Neural cell (in vitro differentiated cells): Measurements from ENCODE around the gene PROM2. TPM values are rescaled to one million over a fixed set of nuclear protein-coding genes. Genes with fewer than 3 reads are reported as not detected.

Experiments
- H2AFZ ChIP-seq: fragments of 200-600, 300-800 bp; sonication (generic), shearing (Covaris generic); 2 replicates; pipeline ENCODE4 v1.6.0; 2014; ENCODE audit warnings: low read depth, mild to moderate bottlenecking, antibody characterized with exemption, low read length, moderate library complexity
- H3F3A ChIP-seq: fragments of 200-600 bp; shearing (Covaris generic); 2 replicates; pipeline ENCODE4 v1.6.1; 2016; ENCODE audit warnings: mild to moderate bottlenecking, moderate library complexity, mixed read lengths, antibody characterized with exemption, low read length; ENCODE audit not compliant: insufficient read depth, poor library complexity, severe bottlenecking
- H3K27ac ChIP-seq: fragments of 200-600, 300-800 bp; sonication (generic), shearing (Covaris generic); 2 replicates; pipeline ENCODE4 v1.5.1; 2014; ENCODE audit warnings: mild to moderate bottlenecking, low read length, moderate library complexity
- H3K27me3 ChIP-seq: fragments of 300-800, 200-600 bp; sonication (generic), shearing (Covaris generic); 2 replicates; pipeline ENCODE4 v1.6.0; 2014; ENCODE audit warnings: mild to moderate bottlenecking, low read depth, low read length, moderate library complexity; ENCODE audit not compliant: insufficient read depth
- H3K36me3 ChIP-seq: fragments of 300-800, 200-600 bp; sonication (generic), shearing (Covaris generic); 2 replicates; pipeline ENCODE4 v1.5.1; 2014; ENCODE audit warnings: mild to moderate bottlenecking, antibody characterized with exemption, low read length, moderate library complexity; ENCODE audit not compliant: insufficient read depth
- H3K4me2 ChIP-seq: fragments of 300-800, 200-600 bp; sonication (generic), shearing (Covaris generic); 2 replicates; pipeline ENCODE4 v1.6.0; 2014; ENCODE audit warnings: mild to moderate bottlenecking, low read length
- H3K4me3 ChIP-seq: fragments of 300-800, 200-600 bp; sonication (generic), shearing (Covaris generic); 2 replicates; pipeline ENCODE4 v1.5.1; 2014; ENCODE audit warnings: mild to moderate bottlenecking, low read length, moderate library complexity
- H3K79me2 ChIP-seq: fragments of 200-600 bp; shearing (Covaris generic); replicated peaks from 2 replicates; pipeline ENCODE4 v1.6.0; 2014; ENCODE audit warnings: mild to moderate bottlenecking, low read length, moderate library complexity; ENCODE audit not compliant: insufficient read depth
- H3K9ac ChIP-seq: fragments of 300-800, 200-600 bp; sonication (generic), shearing (Covaris generic); 2 replicates; pipeline ENCODE4 v1.6.1; 2016; ENCODE audit warnings: mild to moderate bottlenecking, low read length, mixed read lengths
- H3K9me2 ChIP-seq: fragments of 200-600 bp; shearing (Covaris generic); 2 replicates; pipeline ENCODE4 v1.6.1; 2016; ENCODE audit warnings: mild to moderate bottlenecking, low read length, mixed read lengths; ENCODE audit not compliant: insufficient read depth
- H3K9me3 ChIP-seq: fragments of 200-600, 300-800 bp; sonication (generic), shearing (Covaris generic); 2 replicates; pipeline ENCODE4 v1.6.1; 2016; ENCODE audit warnings: mild to moderate bottlenecking, mixed run types, low read length, moderate library complexity, mixed read lengths
- H4K20me1 ChIP-seq: fragments of 200-600 bp; shearing (Covaris generic); 2 replicates; pipeline ENCODE4 v1.6.1; 2016; ENCODE audit warnings: mild to moderate bottlenecking, mixed run types; ENCODE audit not compliant: insufficient read depth
- EP300 ChIP-seq: fragments of 450-650 bp; conservative IDR thresholded peaks from 2 replicates; pipeline ENCODE4 v1.6.1; 2014; ENCODE audit warnings: antibody characterized with exemption, mild to moderate bottlenecking, moderate library complexity; ENCODE audit not compliant: poor library complexity, severe bottlenecking
- EZH2 ChIP-seq: fragments of 200-600, 300-800 bp; shearing (Covaris generic), sonication (generic); IDR thresholded peaks from 2 replicates; pipeline ENCODE4 v1.6.1; 2014; ENCODE audit warnings: antibody characterized with exemption, low read length, borderline replicate concordance, mild to moderate bottlenecking; ENCODE audit not compliant: insufficient read depth, poor library complexity, severe bottlenecking
- MXI1 ChIP-seq: fragments of 450-650 bp; conservative IDR thresholded peaks from 2 replicates; pipeline ENCODE4 v1.6.1; 2014; ENCODE audit warnings: antibody characterized with exemption, mild to moderate bottlenecking; ENCODE audit not compliant: poor library complexity, severe bottlenecking
- POLR2AphosphoS5 ChIP-seq: IDR thresholded peaks from 2 replicates; pipeline ENCODE4 v1.6.1; 2012
- RAD21 ChIP-seq: fragments of 450-650 bp; conservative IDR thresholded peaks from 2 replicates; pipeline ENCODE4 v1.6.1; 2014; ENCODE audit warnings: antibody characterized with exemption, mild to moderate bottlenecking, moderate library complexity
- SMC3 ChIP-seq: fragments of 450-650 bp; conservative IDR thresholded peaks from 2 replicates; pipeline ENCODE4 v1.6.1; 2014; ENCODE audit warnings: antibody characterized with exemption, mild to moderate bottlenecking, moderate library complexity; ENCODE audit not compliant: poor library complexity
- TAF1 ChIP-seq: IDR thresholded peaks from 2 replicates; pipeline ENCODE4 v1.6.1; 2012; ENCODE audit warnings: low read depth
- polyA plus RNA-seq: library from polyadenylated mRNA; depleted of rRNA; stranded (reverse); fragments of >200 nt; gene quantifications from 2 replicates; pipeline ENCODE4 v1.2.3, GENCODE V29; 2014
- TF ChIP-seq, protein P1 (sequence below): fragments of 450-650 bp; IDR thresholded peaks from 2 replicates; pipeline ENCODE4 v1.5.1; 2014; ENCODE audit warnings: antibody characterized with exemption, mild to moderate bottlenecking, moderate library complexity; ENCODE audit not compliant: poor library complexity, severe bottlenecking
- TF ChIP-seq, protein P2 (sequence below): IDR thresholded peaks from 2 replicates; pipeline ENCODE4 v1.6.1; 2012; ENCODE audit warnings: borderline replicate concordance

Gene PROM2
- polyA plus RNA-seq, 1 donor from 2014 or later = 2.2 TPM

DNA sequence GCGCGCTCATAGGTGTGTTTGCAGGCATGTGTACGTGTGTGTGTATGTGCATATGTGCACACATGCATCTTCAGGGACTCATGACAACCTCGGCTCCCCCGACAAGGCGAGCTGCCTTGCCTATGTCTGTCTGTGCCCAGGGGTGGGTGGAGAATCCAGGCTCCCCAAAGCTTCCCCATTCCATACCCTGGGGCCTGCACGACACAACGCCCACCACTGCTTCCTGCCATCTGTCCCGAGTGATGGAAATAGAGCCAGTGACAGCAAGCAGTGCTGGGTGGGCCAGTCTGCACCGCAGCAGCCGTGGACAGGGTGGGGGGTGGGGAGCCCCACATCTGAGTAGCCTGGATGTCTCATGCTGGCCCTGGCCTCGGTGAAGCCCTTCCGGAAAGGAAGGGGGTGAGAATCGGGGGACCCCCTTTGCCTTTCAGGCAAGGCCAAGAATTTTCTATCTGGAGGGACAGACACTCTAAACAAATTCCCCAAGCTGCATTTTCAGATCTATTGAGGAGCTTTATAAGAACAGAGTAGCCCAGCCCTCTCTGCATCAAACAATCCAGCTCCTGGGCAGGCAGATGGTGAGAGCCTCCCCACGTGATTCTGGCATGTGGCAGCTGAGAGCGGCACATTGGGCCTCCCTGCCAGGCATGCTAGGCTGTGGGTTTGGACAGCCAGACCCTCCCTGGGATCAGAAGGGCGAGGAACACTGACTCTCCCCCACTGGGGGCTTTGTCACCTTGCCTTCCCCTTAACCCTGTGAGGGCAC is 27.8 kb downstream of the PROM2 start:
- Histone ChIP-seq H3K9me2 (no peaks in the 10 kb centered on the region), H3K27me3 (no peaks in the 10 kb centered on the region), H3F3A (no peaks in the 10 kb centered on the region), H3K79me2 (no peaks in the 10 kb centered on the region), H3K4me2 (no peak overlapping the region), H2AFZ (no peak overlapping the region), H3K4me3 (no peak overlapping the region), H3K9me3 (peaks cover 7% of the 10 kb centered on the region), H3K27ac (no peak overlapping the region), H4K20me1 (no peaks in the 10 kb centered on the region), H3K36me3 (no peaks in the 10 kb centered on the region), H3K9ac (no peak overlapping the region)
- TF ChIP-seq EZH2 (no peak), MXI1 (no peak), RAD21 (no peak), EP300 (no peak), SMC3 (no peak), POLR2AphosphoS5 (no peak), TAF1 (no peak)
- TF ChIP-seq, protein P1, sequence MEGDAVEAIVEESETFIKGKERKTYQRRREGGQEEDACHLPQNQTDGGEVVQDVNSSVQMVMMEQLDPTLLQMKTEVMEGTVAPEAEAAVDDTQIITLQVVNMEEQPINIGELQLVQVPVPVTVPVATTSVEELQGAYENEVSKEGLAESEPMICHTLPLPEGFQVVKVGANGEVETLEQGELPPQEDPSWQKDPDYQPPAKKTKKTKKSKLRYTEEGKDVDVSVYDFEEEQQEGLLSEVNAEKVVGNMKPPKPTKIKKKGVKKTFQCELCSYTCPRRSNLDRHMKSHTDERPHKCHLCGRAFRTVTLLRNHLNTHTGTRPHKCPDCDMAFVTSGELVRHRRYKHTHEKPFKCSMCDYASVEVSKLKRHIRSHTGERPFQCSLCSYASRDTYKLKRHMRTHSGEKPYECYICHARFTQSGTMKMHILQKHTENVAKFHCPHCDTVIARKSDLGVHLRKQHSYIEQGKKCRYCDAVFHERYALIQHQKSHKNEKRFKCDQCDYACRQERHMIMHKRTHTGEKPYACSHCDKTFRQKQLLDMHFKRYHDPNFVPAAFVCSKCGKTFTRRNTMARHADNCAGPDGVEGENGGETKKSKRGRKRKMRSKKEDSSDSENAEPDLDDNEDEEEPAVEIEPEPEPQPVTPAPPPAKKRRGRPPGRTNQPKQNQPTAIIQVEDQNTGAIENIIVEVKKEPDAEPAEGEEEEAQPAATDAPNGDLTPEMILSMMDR = no peak
- TF ChIP-seq, protein P2, sequence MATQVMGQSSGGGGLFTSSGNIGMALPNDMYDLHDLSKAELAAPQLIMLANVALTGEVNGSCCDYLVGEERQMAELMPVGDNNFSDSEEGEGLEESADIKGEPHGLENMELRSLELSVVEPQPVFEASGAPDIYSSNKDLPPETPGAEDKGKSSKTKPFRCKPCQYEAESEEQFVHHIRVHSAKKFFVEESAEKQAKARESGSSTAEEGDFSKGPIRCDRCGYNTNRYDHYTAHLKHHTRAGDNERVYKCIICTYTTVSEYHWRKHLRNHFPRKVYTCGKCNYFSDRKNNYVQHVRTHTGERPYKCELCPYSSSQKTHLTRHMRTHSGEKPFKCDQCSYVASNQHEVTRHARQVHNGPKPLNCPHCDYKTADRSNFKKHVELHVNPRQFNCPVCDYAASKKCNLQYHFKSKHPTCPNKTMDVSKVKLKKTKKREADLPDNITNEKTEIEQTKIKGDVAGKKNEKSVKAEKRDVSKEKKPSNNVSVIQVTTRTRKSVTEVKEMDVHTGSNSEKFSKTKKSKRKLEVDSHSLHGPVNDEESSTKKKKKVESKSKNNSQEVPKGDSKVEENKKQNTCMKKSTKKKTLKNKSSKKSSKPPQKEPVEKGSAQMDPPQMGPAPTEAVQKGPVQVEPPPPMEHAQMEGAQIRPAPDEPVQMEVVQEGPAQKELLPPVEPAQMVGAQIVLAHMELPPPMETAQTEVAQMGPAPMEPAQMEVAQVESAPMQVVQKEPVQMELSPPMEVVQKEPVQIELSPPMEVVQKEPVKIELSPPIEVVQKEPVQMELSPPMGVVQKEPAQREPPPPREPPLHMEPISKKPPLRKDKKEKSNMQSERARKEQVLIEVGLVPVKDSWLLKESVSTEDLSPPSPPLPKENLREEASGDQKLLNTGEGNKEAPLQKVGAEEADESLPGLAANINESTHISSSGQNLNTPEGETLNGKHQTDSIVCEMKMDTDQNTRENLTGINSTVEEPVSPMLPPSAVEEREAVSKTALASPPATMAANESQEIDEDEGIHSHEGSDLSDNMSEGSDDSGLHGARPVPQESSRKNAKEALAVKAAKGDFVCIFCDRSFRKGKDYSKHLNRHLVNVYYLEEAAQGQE = no peak

DNA sequence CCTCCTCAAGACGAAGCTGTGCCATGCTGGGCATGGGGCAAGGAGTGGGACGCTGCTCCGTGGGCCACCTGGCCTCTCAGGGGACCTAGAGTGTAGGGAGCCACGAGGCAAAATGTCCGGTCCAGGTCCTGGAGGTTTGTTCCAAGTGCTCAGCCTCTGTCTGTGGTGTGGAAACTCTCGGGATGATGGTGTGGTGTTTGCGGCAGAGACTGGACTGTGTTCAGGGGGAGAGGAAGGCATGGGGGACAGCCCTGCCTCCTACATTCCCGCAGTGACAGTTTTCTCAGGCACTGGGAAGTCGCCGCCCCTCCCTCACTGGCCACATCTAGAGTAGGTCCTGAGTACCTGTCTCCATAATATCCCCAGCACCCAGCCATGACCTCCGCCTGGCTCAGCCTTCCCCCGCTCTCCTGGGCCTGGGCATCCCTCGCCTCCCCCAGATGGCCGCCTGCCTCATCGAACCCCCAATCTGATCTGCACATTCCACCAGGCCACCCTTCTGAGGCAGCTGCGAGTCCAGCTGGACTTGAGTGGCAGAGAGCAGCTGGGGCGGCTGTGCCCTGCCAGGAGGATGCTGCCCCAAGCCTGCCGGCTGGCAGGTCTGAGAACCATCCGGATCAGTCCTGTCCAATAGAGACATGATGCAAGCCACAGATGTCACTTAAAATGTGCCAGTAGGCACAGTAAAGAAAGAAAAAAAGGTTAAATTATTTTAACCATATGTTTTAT is 29.1 kb downstream of the PROM2 start:
- H3F3A ChIP-seq = no peaks in the 10 kb centered on the region
- no peak for TF ChIP-seq TAF1
- TF ChIP-seq, protein P2 = no peak
- TF ChIP-seq, protein P1 = no peak
- no peak for TF ChIP-seq POLR2AphosphoS5
- TF ChIP-seq EZH2 = no peak
- no peak for TF ChIP-seq MXI1
- no peak for TF ChIP-seq SMC3
- no peak for TF ChIP-seq RAD21
- no peaks in the 10 kb centered on the region for H3K9me2 ChIP-seq
- H3K27ac ChIP-seq = no peak overlapping the region
- H3K36me3 ChIP-seq = no peaks in the 10 kb centered on the region
- no peak overlapping the region for H3K9ac ChIP-seq
- H3K79me2 ChIP-seq = no peaks in the 10 kb centered on the region
- H2AFZ ChIP-seq = no peak overlapping the region
- H4K20me1 ChIP-seq = no peaks in the 10 kb centered on the region
- H3K4me2 ChIP-seq = no peak overlapping the region
- H3K4me3 ChIP-seq = no peak overlapping the region
- H3K27me3 ChIP-seq = no peaks in the 10 kb centered on the region
- H3K9me3 ChIP-seq = peaks cover 7% of the 10 kb centered on the region
